ENCODE results near the gene MICALL2. TPM values are rescaled to one million over a fixed set of nuclear protein-coding genes. Genes with fewer than 3 reads are reported as not detected.

The MICALL2 gene
- total RNA-seq, 6 experiments from 2014 or later: 8.2 to 23.8 (median 13.6) TPM

GRCh38 chr7:1489336-1489735 lies 30.1 kb upstream of the MICALL2 start:
- TF ChIP-seq CTCF (IDR thresholded peaks at IDR 0.05) (no peak), POLR2A (IDR thresholded peaks at IDR 0.05) (no peak)
- no peaks in the 10 kb centered on the region for H3K4me1 ChIP-seq
- WGBS (ENCODE audit: insufficient coverage, low coverage, low lambda C conversion rate, missing lambda C conversion rate): 67% methylated on average over 3 of the region's 18 CpGs
- peaks cover 0 to 44% (median 3%) of the 10 kb centered on the region in 4 donors for H3K36me3 ChIP-seq
- ATAC-seq: no peak
- DNase-seq: no peak
- no peak overlapping the region for H3K4me3 ChIP-seq
- no peaks in the 10 kb centered on the region for H3K9me3 ChIP-seq
- intact Hi-C loops (cut with DNase I): no loop called here
- no peak overlapping the region for H3K27ac ChIP-seq
- H3K27me3 ChIP-seq: no peaks in the 10 kb centered on the region

- Histone ChIP-seq H3K27me3 (no peaks in the 10 kb centered on the region), H3K4me3 (no peak overlapping the region), H3K9me3 (no peaks in the 10 kb centered on the region), H3K36me3 (peaks cover 0 to 47% (median 4%) of the 10 kb centered on the region in 4 donors), H3K27ac (no peak overlapping the region), H3K4me1 (no peaks in the 10 kb centered on the region)
- 60% methylated on average over 1 of the region's 20 CpGs for WGBS (ENCODE audit: insufficient coverage, low coverage, low lambda C conversion rate, missing lambda C conversion rate)
- intact Hi-C loops (cut with DNase I): no loop called here
- ATAC-seq (no peak), DNase-seq (no peak)
- TF ChIP-seq CTCF (IDR thresholded peaks at IDR 0.05) (no peak), POLR2A (IDR thresholded peaks at IDR 0.05) (no peak)
Measured at GRCh38 chr7:1488016-1488415, 28.7 kb upstream of the MICALL2 start.

GRCh38 chr7:1487466-1487865 lies 28.2 kb upstream of the MICALL2 start:
- Histone ChIP-seq H3K4me3 (no peak overlapping the region), H3K36me3 (peaks cover 0 to 52% (median 6%) of the 10 kb centered on the region in 4 donors), H3K9me3 (no peaks in the 10 kb centered on the region), H3K4me1 (no peaks in the 10 kb centered on the region), H3K27ac (no peak overlapping the region), H3K27me3 (no peaks in the 10 kb centered on the region)
- 100% methylated on average over 1 of the region's 25 CpGs for WGBS (ENCODE audit: insufficient coverage, low coverage, low lambda C conversion rate, missing lambda C conversion rate)
- DNase-seq (no peak), ATAC-seq (no peak)
- no peak for TF ChIP-seq CTCF (IDR thresholded peaks at IDR 0.05)
- TF ChIP-seq POLR2A (IDR thresholded peaks at IDR 0.05): no peak
- intact Hi-C loops (cut with DNase I): no loop called here

GRCh38 chr7:1486571-1486970 lies 27.3 kb upstream of the MICALL2 start:
- H3K9me3 ChIP-seq: no peaks in the 10 kb centered on the region
- peaks cover 0 to 52% (median 9%) of the 10 kb centered on the region in 4 donors for H3K36me3 ChIP-seq
- intact Hi-C loops (cut with DNase I): no loop called here
- ATAC-seq (no peak), DNase-seq (no peak)
- no peak overlapping the region for H3K27ac ChIP-seq
- no peaks in the 10 kb centered on the region for H3K4me1 ChIP-seq
- no peaks in the 10 kb centered on the region for H3K27me3 ChIP-seq
- no peak overlapping the region for H3K4me3 ChIP-seq
- TF ChIP-seq POLR2A (IDR thresholded peaks at IDR 0.05) (no peak), CTCF (IDR thresholded peaks at IDR 0.05) (no peak)
- WGBS (ENCODE audit: insufficient coverage, low coverage, low lambda C conversion rate, missing lambda C conversion rate): 100% methylated on average over 1 of the region's 23 CpGs

GRCh38 chr7:1485156-1485555 lies 25.9 kb upstream of the MICALL2 start:
- intact Hi-C loops (cut with DNase I): no loop called here
- TF ChIP-seq POLR2A (IDR thresholded peaks at IDR 0.05) (no peak), CTCF (IDR thresholded peaks at IDR 0.05) (no peak)
- no peak overlapping the region for H3K27ac ChIP-seq
- peaks cover 0 to 59% (median 9%) of the 10 kb centered on the region in 4 donors for H3K36me3 ChIP-seq
- DNase-seq (no peak), ATAC-seq (no peak)
- 80% methylated on average over 1 of the region's 19 CpGs for WGBS (ENCODE audit: insufficient coverage, low coverage, low lambda C conversion rate, missing lambda C conversion rate)
- no peaks in the 10 kb centered on the region for H3K27me3 ChIP-seq
- H3K4me1 ChIP-seq: no peaks in the 10 kb centered on the region
- no peak overlapping the region for H3K4me3 ChIP-seq
- no peaks in the 10 kb centered on the region for H3K9me3 ChIP-seq

Data from right lobe of liver (tissue), 6 donors.